Amniotic stem cell (primary cell): ENCODE measurements around the gene FHOD3.
"Not testable (repeated sequence)": the region's sequence is repeated elsewhere in the genome, so short reads cannot be mapped to it uniquely, and the experiment has no call there.

Experiments
- DNase-seq: peaks from one replicate; lab custom pipeline; 2025; lab: John Stamatoyannopoulos, UW

The FHOD3 gene

DNA sequence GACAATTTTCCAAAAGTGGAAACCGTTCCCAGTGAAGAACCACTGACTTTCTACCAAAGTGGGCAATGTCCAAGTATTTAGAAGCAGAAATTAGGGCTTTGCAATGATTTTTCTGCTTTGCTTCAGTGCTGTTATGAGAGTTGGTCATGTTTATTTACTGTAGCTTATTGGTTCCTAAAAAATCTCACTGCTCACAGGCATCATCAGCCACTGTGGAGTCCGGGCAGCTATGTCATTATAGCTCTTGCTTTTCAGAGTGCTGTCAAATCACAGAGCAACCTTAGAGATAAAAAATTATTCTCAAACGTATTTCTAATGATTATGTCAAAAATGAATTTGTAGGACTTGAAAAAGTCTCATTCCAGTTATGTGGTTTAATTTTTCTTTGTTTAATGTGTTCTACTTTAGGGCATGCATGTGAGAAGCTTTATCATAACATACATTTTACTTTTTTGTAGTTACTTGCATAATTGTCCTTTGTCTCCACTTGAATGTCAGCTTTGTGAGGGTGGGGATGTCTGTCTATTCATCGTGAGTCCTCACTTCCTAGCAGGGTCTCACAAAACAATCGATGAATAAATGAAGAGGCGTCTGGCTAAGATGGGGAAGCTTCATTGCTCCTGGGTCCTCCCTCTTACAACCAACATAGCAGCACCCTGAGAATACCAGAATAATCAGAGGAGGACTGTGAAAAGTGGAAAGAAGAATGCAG is 413.7 kb downstream of the FHOD3 start:
- no peak for DNase-seq

DNA sequence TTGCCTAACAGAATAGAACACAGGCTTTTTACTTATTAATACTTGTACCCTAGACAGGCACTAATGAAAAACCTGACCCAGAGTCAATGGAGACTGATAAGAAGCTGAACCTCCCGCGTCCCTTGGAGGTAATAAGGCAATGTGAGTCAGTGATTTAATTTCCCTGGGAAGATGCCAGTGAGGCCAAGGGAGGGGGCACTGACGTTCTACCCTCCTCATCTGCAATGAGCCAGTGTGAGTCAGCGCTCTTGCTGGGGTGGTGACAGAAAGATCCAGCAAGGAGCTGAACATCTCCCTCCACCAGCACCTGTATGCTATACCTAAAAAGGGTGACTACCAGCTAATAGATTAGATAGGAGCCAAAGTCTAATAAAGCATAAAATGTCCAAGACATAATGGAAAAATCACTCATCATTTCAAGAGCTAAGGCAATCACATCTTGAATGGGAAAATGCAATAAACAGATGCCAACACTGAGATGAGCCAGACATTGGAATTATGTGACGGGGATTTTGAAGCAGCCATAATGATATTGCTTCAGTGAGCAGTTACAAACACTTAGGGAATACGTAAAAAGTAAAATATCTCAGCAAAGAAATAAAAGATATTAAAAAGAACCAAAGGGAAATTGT is 414.4 kb downstream of the FHOD3 start:
- peak; percentile 69 for DNase-seq

DNA sequence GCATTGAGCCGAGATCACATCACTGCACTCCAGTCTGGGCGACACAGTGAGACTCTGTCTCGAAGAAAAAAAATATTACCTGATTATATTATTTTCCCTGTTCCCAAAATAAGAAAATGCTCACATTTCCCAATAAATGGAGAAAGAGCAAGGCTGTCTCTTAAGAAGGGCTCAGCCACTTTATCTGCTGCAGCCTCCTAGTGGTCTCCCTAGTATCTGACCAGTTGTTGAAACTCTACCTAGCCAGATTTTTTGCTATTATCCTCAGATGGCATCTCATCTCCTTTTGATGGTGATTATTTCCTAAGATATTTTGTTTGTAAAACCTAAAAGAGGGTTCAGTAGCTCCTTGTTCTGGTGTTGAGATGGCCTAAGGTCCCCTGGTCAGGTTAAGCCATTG is 417.0 kb downstream of the FHOD3 start:
- DNase-seq: no peak

DNA sequence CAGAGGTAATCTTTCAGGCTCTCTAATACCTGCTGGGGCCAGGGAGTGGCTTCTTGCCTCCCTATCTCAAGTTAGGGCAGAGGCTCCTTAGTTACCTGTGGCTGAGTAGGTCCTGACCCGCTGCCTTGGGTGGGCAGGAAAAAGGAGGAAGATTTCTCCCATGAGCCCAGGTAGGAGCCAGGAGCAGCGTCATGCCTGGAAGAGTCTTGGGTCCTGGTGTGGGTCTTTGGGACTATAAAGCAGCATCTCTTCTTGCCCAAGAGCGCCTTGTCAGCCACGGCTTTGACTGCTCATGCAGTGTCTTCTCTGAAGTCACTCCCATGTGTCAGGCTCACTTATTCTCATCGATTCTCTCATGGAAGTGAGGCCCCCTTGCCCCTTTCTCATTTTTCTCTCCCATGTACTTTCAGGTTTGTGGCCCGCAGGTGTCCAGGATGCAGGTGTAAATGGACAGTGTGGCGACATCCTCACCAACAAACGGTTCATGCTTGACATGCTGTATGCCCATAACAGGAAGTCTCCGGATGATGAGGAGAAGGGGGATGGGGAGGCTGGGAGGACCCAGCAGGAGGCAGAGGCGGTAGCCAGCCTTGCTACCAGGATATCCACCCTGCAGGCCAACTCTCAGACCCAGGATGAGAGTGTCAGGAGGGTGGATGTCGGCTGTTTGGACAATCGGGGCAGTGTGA is 420.1 kb downstream of the FHOD3 start:
- no peak for DNase-seq

DNA sequence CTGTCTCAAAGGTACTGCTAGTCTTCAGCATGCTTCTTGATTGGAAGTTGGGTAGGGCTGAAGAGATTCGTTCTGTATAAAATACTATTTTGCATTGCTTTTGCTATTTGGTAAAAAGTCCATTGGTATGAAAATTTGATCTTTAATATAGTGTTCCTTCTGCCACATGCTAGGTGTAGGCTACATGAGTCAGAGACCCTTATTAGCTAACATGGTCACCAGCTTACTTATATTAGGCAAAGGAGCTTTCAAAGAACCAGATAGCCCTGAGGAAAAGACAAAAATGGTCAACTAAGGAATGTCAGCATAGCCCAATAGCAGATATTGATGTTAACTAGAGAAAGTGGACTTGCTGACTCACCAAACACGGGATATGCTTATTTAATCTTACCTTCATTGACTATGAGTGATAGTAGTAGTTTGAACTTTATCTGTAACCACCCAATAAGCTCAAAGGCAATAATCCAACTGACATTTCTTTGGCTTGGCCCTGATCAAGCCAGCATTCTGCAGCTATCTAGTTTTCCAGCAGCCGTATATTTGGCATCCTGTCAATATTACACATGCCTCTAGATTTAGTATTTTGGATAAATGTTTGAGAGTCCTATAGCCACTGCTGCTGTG is 421.3 kb downstream of the FHOD3 start:
- DNase-seq: no peak

DNA sequence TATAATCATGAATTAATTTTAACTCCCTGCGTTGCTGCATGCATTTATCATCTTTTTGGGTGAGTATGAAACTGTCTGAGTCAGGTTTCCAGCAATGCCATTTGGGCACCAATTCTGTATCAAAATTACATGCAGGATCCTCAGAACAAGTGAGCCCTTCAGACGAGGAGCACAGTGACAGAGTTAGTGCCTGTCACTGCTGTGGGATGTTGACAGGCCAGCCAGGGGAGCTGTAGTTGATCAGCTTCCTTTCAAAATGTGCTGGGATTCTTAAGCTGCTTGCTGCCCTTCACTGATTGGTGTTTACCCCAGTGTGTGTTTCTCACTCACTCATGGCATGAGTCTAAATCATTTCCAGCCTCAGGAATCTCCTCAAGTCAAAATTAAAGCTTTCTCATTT is 422.1 kb downstream of the FHOD3 start:
- no peak for DNase-seq

DNA sequence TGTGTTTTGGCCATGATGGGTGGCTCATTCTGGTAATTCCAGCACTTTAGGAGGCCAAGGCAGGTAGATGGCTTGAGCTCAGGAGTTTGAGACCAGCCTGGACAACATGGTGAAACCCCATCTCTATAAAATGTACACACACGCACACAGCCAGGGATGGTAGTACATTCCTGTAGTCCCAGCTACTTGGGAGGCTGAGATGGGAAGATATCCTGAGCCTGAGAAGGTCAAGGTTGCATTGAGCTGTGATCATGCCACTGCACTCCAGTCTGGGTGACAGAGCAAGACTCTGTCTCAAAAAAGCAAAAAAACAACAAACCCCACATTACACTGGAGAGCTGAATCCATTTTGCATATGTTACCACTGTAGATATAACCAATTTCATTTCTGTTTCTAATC is 423.8 kb downstream of the FHOD3 start:
- DNase-seq: not testable (repeated sequence)

DNA sequence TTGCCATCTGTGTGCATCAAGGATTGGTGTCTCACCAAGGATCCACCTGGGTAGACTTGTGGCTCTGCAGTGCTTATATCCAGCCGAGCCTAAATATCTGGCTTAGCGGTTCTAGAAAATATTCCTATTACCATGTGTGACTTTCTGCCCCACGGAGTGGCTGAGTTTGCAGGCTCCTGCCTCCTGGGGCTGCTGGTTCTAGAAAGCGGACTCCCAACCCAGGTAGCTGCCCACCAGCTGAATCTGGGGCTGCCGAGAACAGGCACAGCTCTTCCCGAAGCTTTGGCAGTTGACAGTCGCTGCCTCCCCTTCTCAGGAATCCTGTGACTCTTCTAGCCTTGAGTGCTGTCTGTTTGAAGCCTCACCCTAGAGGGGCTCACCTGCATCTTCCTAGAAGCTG is 426.7 kb downstream of the FHOD3 start:
- DNase-seq: no peak

DNA sequence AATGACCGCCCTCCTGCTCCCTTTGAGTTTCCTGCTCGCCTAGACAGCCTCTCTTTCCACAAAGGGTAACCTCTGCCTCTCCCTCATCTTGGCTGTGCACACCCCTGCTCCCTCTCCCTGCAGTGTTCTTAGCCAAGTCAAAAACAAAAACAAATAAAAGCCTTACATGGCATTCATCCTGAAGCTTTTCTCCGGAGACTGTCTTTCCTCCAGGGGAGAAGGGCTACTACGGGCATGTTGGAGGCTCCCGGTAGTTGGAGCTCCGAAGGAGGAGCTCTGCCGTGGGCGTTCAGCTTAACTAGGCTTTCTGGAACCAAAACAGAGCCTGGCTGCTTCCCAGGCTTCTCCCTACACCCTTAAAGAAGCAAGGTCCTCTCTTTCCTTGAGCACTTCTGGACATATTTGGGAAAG is 427.1 kb downstream of the FHOD3 start:
- DNase-seq: no peak

DNA sequence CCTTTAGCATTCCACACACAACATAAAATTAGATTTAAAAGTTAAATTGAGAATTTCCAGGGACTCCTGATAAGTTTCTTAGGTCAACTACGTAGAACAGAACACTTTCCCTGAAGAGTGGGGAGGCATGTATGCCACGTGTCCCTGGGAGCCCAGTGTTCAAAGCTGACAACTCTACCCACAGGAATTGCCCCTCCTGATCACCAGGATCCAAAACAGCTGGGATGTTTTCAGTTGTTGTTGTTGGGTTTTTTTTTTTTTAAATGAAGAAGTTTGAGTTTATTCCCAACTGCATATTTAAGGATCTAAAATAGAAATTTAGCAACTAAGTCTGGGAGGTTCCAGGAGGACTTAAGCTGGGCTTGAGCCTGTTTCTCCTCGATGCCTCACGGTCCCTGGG is 430.8 kb downstream of the FHOD3 start:
- no peak for DNase-seq

DNA sequence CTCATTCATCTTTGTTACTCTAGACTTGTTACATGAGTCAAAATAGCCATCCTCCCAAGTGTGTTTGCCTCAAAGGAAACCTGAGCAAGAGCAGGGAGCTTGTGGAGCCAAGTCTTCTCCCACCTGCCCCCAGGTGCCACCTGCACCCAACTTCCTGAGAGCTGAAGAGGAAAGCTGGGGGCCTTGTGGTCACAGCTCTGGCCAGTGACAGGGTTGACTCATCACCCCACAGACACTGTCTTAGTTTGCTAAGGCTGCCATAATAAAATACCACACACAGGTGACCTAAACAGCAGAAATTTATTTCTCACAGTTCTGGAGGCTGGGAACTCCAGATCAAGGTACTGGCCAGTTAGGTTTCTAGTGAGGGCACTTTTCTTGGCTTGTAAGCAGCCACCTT is 431.7 kb downstream of the FHOD3 start:
- DNase-seq: no peak

DNA sequence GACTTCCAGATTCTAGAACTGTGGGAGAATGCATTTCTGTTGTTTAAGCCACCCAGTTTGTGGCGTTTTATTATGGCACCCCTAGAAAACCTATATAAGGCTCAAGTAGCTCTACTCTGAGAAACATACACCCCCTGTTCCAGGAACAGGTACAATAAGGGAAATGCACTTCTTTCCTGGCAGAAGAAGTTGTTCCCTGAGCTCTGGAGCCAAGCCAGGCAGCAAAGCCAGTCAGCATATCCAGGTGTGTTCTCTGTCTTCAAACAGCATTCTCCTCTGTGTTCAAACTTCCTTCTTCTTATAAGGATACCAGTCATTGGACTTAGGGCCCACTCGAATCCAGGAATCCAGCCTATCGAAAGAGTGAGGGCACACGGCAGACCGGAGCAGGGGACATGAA is 434.8 kb downstream of the FHOD3 start:
- DNase-seq: no peak

DNA sequence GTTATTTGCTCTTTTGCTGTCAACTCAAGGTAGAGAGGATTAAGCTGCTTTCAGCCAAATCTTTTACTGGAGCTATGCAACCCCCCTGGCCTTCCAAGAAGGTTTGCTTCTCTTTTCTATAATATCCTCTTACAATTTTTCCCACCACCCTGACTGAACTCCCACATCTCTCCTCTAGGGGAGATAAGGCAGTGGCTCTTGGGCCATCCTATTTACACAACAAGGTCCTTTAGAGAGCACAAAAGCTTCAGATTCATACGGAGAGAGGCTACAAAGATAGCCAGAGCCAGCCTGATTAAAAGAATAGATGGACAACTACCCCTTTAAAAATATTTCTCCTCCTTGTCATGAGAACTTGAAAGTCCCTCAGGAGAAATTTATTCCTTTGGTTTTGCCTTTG is 435.6 kb downstream of the FHOD3 start:
- no peak for DNase-seq

DNA sequence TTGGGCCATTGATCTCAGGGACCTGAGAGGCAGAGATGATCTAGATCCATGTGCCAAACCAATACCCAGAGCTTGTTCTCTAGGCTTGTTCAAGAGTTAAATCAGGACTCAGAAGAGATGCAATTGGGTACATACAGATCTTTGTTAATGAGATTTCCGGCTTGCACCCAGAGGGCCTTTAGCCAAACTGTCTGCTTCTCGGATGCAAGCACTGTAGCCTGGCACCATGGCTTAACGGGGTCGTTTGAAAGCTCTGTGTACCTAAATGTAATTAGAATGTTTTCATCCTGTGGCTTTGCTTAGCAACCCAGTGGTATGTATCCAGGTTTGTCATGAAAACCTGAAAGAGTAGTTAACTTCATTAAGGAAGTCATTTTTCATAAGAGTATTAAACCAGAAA is 437.1 kb downstream of the FHOD3 start:
- DNase-seq: no peak

DNA sequence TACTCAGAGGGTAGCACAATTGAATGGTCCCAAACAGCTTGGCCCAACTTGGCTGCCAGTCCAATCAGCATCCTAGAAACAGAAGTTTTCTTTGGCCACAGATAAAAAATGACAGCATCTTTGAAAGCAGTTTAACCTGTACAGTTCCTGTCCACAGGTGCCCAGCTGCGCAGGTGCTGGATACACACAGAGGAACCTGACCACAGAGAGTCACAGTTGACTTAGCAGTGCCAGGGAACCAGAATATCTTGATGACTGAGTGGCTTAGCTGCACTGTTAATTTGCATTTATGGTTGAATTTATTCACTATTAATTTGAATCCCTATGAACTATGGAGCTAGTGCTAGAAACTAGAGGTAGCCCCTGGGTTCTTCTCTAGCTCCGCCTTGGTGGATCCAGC is 437.6 kb downstream of the FHOD3 start:
- DNase-seq: no peak

DNA sequence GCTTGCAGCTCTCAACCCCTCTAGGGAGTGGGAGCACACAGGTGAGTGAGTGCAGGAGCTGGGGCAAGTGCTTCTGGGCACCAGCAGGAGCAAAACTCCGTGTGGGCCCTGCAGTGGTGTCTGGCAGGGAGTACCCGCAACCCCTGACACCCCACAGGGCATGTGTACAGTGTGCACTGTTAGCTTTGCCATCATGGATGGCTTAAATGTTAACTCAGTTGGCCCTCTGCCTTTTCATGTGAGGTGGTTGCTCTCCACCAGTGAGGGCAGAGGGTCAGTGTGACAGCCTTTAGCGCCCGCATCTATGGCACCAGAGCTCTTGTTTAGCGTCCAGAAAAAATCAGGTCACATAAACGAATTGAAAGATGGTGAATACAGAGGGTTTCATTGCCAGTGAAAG is 438.6 kb downstream of the FHOD3 start:
- no peak for DNase-seq

DNA sequence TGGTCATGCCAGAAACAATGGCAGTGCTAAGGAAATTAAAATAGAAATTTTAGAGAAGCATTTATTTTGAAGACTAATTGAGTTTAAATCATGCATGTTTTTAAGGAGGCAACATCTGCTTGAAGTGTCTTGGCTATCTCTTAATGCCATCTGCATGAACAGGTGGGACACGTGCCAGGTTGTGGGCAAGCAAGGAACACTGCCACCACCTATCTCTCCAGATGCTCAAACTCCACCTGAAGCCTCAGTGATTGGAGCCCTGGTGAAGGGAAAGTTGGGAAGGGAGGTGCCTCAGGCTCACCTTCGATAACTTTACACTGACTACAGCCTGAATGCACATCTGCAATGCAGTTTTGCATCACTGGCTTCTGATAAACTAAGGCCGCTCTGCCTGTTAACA is 439.8 kb downstream of the FHOD3 start:
- no peak for DNase-seq

DNA sequence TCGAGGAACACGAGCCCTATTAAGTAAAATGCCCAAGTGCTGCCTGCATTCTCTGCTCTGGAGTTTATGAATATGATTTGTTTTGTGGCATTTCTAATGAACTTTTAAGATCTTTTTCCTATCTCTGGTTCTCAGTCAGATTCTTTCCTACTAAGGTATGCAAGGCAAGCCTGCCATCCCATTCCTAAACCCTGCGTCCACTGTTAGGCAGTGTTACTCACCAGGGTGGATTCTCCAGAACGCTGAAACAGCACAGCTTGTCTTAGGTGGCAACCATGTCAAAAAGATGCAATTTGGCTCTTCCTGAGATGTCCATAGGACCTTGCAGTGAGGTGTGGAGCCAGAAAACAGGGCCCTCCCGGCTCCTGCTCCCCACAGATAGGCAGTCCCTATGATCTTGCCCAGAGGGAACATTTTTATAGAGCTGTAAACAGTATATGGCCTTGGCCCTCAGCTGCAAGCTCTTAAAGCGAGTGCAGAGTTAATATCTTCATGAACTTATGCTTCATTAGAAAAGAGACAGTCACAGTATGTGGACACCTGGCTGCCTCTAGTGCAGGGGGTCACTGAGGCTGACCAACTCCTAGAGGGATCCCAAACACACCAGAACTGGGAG is 446.9 kb downstream of the FHOD3 start:
- DNase-seq: peak; percentile 72

DNA sequence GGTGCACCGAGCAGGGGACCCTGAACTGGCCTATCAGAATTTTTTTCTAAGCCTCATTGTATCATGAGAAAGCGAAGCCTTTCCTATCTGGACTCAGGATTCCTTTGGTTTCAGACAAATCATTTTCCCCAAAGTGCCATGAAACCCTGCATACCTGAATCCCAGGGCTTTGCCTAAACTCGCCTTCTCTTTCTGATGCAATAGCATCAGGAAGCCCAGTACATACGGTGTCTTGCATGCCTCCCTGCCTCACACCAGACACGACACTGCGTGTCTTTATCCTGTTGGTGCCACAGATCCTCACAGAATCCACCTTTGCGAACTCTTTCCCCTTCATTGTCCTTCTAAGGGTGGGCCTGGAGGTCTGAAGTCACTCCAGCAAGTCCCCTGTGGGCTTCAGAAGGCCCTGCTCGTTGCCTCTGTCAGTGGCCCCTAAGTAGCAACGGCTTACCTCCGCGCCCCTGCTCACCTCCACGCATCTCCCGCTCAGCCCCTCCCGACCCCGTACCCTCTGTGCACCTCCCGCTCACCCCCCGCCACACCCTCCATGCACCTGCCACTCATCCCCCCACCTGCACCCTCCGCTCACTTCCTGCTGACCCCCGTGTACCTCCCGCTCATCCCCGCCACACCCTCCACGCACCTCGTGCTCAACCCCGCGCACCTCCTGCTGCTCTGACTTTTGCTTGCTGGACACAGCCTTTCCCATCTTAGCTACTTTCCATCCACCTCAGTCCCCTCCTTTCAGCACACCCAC is 447.9 kb downstream of the FHOD3 start:
- DNase-seq: no peak

DNA sequence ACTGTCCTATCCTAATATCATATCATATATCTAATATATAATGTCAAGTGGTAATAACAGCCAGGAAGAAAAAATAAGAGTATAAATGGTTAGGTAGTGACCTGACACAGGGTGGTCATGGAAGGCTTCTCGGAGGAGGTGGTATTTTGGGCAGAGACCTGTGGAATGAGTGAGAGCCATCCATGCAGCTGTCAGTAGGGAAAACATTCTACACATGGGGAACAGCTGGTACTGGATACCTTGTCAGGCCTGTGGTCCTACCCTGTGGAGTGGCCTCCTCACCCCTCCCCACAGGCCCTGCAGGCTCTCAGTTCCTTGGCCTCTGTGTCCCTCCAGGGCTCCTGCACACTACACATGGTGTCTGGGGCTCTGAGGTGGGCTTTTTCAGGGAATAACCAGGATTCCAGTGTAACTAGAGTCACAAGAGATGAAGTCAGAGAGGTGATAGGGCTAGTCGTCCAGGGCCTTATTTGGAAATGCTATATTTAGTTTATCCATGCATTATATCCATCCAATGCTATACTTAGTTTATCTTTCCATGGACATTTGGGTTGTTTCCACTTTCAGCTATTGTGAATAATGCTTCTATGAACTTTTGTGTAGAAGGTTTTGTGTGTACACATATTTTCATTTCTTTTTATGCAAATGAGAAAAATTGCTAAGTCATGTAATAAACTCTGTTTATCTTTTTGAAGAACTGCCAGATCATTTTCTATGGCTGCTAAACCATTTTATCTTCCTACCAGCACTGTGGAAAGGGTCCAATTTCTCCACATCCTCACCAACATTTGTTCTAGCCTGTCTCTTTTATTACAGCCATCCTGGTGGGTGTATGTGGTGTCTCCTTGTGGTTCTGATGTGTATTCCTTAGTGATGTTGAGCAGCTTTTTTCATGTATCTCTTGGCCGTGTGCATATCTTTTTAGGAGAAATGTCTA is 455.7 kb downstream of the FHOD3 start:
- DNase-seq: no peak

DNA sequence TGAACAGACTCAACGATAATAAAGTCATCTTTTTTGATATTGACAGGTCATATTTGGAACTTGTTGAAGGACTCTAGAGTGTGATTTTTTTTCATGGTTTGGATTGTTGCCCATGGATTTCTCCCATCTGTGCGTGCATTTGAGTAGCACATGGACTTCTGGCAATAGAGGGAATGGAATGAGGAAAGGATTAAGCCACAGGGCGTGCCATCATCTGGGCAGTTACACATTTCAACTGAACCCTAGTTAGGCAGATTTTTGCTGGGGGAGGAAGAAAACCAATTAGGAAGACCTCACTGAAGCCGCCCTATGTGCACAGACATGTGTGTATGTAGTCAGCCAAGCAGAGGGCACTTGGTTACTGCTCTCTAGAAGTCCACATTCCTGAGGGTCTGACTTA is 458.7 kb downstream of the FHOD3 start:
- peak; percentile 33 for DNase-seq
